K562 treated with DMSO at 1 percent for 4 hours (cell line): ENCODE measurements around the gene DDX31. TPM values are rescaled to one million over a fixed set of nuclear protein-coding genes. Genes with fewer than 3 reads are reported as not detected.

Experiments used
- total RNA-seq: library from RNA; unstranded; fragments of 300-600 nt; gene quantifications from 2 replicates; pipeline ENCODE4 v1.2.3, GENCODE V29; 2022; ENCODE audit not compliant: insufficient read depth

Gene DDX31
- total RNA-seq, result 4.5 and 7.2 TPM in 2 replicates

GRCh38 chr9:132669698-132670456 is at the start of gene DDX31:
Gene DDX31, minus strand, starts transcription at chr9:132669983. Its CDS starts 49 bp downstream, at chr9:132669934.

GRCh38 chr9:132670457-132671391 is 941 bp upstream of the DDX31 start, which contains the start of gene GTF3C4:
Gene GTF3C4, plus strand, starts transcription at chr9:132670464. Its CDS starts 135 bp downstream, at chr9:132670599.

GRCh38 chr9:132582276-132582785 is 87.5 kb downstream of the DDX31 start, which contains the start of gene BARHL1:
Gene BARHL1, plus strand, starts transcription at chr9:132582606. Its CDS starts 192 bp downstream, at chr9:132582798.

Other genes starting within 250 kb of the DDX31 start
- gene BARHL1, start 87.4 kb downstream of the DDX31 start, total RNA-seq, result not detected in 2 replicates
- 5.5 and 7.1 TPM in 2 replicates for gene GTF3C4, start 481 bp upstream of the DDX31 start, total RNA-seq
- gene AK8, start 208.3 kb upstream of the DDX31 start, total RNA-seq, result not detected in 2 replicates
- gene SPACA9, start 208.9 kb upstream of the DDX31 start, total RNA-seq, result 0.63 and 1.5 TPM in 2 replicates